Urothelium cell line (cell line): ENCODE results near the gene SMIM13.
A peak's percentile ranks its signal among the peaks of the same experiment; 100 is the strongest.

Experiments
- DNase-seq: peaks from one replicate; pipeline ENCODE4 v3.0.0; 2011; ENCODE audit warnings: low spot score, mixed read lengths
- FAIRE-seq: peaks from 2 replicates; lab custom pipeline; 2011; peaks lifted over from hg19 to GRCh38; lab: Jason Lieb, UNC

Gene SMIM13

DNA sequence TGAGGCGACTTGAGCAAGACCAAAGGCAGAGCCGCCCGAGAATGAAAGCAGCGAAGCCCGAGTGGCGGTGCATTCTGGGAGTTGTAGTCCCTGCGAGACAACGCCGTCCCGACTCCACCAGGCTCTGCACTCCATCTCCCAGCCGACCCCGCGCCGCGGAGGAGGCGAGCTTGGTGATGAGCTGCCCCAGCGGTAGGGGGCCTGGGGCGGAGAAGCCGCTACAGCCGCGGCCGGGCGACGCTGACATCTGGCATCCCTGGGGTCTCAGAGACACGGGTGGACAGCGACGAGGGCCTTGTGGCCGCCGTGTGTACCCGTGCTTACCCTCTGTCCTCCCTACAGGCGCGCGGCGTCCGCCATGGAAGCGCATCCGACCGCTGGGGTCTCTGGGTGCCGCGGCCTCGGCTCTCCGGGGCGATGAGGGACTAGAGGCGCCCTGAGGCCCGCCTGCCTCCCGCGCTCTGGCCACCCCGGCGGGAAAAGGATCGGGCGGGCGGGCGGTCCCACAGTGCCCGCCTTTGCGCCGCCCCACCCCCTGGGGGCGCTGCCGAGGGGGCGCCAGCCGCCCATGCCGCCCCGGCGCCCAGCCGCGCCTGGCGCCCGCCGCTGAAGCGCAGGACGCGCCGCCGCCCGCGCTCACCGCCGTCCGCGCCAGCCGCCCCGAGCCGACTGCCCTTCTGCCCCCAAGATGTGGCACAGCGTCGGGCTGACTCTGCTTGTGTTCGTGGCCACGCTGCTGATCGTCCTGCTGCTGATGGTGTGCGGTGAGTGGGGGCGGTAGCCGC, at the start of gene SMIM13:
TSS of gene SMIM13 (plus strand) at position 209 of the 785 bp plus-strand sequence. CDS start at position 689, 480 bp downstream.
- FAIRE-seq (no peak), DNase-seq (peak; percentile 96)

- no peak for FAIRE-seq
- DNase-seq = no peak
These were observed 49.5 kb upstream of the SMIM13 start, which contains the start of gene ELOVL2 for GRCh38 chr6:11043961-11044711. ELOVL2 (minus strand) TSS chr6:11044305; CDS start chr6:11044230, 75 bp downstream.

DNA sequence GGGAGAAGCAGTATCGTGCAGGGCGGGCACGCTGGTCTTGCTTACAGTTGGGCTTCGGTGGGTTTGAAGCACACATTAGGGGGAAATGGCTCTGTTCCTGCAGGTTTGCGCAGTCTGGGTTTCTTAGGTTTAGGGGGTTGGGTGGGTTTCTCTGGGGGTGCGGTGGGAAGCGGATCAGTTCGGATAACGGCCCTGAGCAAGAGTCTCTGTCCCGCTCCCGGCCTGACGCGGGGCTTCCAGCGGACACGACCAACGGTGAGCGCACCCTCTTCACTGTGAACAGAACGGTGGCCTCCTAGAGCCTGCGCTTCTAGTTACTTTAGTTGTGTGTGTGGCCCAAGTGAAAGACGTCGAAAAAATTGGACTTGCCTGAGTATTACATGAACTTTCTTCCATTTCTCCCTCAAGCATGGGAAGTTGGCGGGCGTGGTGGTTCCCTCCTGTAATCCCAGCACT, 48.9 kb upstream of the SMIM13 start:
- FAIRE-seq = no peak

GRCh38 chr6:11050731-11051130, 42.9 kb upstream of the SMIM13 start:
- peak; percentile 20 for DNase-seq
- no peak for FAIRE-seq

More for the DNA sequence above, 48.9 kb upstream of the SMIM13 start:
- no peak for DNase-seq

DNA sequence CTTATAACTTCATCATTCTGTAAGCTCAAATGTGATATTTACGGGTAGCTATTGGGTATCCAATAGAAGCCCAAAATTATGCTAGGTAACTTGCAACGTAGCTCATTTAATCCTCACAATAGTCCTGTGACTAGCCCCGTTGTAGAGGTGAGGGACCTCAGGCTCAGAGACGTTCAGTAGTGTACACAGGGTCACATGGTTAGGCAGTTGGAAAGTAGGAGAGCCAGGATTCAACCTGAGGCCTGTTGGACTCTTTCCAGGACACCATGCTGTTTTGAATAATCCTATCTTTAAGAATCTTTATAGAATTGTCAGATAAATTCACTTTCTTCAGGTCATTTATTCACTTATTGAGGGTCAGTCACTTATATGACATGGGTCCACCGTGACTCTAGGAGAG, 40.3 kb upstream of the SMIM13 start:
- DNase-seq (no peak), FAIRE-seq (no peak)

DNA sequence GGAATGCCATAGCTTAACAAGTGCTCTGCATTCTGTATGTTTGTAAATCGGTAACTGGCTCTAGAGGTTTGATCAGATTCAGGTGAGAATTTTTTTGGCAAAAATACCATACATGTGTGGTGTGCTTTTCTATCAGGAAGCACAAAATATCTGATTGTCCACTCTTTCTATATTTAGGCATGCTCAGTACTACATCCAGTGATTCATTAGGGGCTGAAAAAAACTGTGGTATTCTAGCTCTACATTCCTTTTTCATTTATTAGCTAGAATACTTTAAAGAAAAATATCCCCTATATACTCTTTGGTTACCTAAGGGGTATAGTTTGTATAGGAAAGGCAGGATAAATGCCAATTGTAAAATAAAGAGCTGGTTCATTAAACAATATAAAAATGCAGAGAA, 38.9 kb upstream of the SMIM13 start:
- DNase-seq = no peak
- FAIRE-seq = no peak

DNA sequence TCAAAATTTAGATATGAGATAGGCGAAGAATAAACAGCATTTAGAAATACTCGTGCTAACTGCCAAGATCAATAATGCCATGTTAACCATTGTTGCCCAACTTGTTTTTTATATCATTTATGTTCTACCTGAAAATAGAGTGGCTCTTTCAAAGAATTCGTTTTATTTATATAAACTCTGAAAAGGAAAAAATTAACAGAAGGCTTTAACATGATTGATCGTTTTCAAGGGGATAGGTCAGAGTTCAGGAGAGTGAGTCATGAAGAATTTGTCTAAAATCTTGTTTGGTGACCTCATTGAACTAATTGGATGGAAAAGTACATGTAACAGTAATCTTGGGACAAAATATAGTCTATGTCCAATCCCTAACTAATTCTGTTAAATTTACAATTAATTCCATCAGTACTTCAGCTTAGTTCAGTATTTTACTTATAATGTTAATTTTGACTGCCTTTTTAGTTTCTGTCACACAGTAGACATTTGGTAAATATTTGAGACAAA, 38.5 kb upstream of the SMIM13 start:
- FAIRE-seq = no peak
- peak; percentile 15 for DNase-seq

- FAIRE-seq (no peak), DNase-seq (no peak)
These were observed 36.8 kb upstream of the SMIM13 start for GRCh38 chr6:11056871-11057270.

- FAIRE-seq (no peak), DNase-seq (no peak)
These were observed 35.2 kb upstream of the SMIM13 start for GRCh38 chr6:11058406-11058805.

DNA sequence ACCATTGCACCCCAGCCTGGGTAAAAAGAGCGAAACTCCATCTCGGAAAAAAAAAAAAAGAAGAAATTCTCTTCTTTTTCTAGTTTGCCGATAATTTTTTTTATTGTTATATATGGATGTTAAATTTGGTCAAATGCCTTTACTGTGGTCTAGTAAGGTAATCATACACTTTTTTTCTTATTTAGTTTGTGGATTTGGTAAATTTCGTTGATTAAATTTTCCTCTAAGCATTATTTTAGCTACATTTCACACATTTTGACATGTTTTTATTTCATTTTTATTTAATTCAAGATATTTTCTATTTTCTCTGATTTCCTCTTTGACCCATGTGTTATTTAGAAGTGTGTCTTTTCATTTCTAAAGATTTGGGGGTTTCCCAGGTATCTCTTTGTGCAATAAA, 31.6 kb upstream of the SMIM13 start:
- FAIRE-seq = no peak
- no peak for DNase-seq

DNA sequence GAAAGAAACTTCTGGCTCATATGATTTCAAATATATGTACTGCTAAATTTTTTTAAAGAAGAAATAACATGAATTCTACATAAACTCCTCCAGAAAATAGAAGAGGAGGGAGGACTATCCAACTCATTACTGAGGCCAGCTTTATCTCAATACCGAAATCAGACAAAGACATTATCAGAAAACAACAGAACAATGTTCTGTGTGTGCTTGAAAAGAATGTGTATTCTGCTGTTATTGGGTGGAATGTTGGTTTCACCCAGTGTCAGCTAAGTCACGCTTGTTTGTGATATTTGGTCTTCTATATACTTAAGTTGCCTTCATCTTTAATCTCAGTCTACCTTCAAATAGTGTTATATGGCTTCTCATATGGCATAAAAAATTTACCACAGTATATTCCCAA, 30.9 kb upstream of the SMIM13 start:
- no peak for FAIRE-seq

GRCh38 chr6:11064836-11065235, 28.8 kb upstream of the SMIM13 start:
- FAIRE-seq = no peak
- DNase-seq = no peak

More for the DNA sequence above, 30.9 kb upstream of the SMIM13 start:
- no peak for DNase-seq

GRCh38 chr6:11065436-11066202, 28.0 kb upstream of the SMIM13 start:
- FAIRE-seq (no peak), DNase-seq (no peak)

GRCh38 chr6:11066505-11067347, 26.9 kb upstream of the SMIM13 start:
- FAIRE-seq (no peak), DNase-seq (no peak)

DNA sequence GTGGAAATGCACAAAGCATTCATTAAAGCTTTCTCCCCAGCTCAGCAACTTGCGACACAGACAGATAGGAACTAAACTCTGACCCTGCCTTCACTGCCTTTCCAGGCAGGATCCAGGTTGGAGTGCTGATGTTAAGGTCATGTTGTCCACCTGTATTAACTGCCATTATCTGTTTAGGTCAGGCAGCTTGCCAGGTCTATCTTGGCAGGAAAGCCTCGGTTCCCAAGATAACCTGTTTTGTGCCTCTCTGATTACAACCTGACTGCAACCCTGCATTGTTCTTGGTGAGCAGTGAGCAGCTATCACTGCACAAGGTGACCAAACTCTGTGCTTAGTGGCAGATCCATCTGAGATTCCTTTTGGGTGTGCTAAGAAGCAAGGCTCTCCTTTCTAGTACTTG, 26.3 kb upstream of the SMIM13 start:
- FAIRE-seq (no peak), DNase-seq (no peak)

DNA sequence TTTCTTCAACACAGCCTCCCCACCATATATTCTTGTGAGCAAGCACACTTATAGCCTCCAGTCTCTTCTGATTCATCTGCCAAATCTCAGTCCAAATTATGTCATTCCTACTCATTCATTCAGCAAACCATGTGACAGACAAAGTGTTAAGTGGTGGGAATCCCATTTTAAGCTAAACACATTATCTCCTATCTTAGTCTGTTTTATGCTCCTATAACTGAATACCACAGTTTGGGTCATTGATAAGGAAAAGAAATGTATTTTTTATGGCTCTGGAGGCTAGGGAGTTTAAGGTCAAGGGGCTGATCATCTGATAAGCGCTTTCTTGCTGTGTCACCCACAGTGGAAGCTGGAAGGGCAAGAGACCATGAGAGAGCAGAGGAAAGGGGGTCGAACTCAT, 23.9 kb upstream of the SMIM13 start:
- FAIRE-seq = no peak

GRCh38 chr6:11072101-11072500, 21.5 kb upstream of the SMIM13 start:
- DNase-seq (no peak), FAIRE-seq (no peak)

More for the DNA sequence above, 23.9 kb upstream of the SMIM13 start:
- no peak for DNase-seq

DNA sequence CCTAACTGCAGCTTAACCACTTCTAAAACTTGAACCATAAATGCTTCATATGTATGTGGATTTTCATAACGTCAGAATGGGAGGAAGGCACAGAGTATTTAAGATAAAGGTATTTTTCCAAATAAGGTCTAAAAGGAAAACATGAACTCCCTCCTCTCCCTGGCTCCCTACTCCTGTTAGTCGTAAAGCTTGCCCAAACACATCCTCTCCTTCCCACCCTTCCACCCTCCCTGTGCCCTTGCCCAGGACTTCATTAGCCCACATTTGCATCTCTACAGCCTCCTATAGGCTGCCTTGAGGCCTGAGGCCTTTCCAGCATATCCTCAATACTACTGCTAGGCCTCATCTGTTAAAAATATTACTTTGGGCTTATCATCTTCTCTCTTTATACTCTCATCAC, 17.1 kb upstream of the SMIM13 start:
- FAIRE-seq (no peak), DNase-seq (no peak)

GRCh38 chr6:11078266-11078665, 15.4 kb upstream of the SMIM13 start:
- FAIRE-seq = no peak
- no peak for DNase-seq

GRCh38 chr6:11080296-11080695, 13.3 kb upstream of the SMIM13 start:
- FAIRE-seq (no peak), DNase-seq (no peak)
